ENCODE data around the gene OSBPL3. TPM values are rescaled to one million over a fixed set of nuclear protein-coding genes. Genes with fewer than 3 reads are reported as not detected.

OSBPL3 gene
- total RNA-seq, 1 experiment from 2014 or later, result 9.2 TPM

- H3K27me3 ChIP-seq (ENCODE audit: control insufficient read depth, insufficient read depth, low read length), result no peaks in the 10 kb centered on the region
- DNase-seq (ENCODE audit: low read depth, low spot score), result no peak
- CTCF ChIA-PET, result no interaction called here
- no TSS peak for BruUV-seq (replicated peaks)
- H3K9me3 ChIP-seq (ENCODE audit: control insufficient read depth, insufficient read depth, low read depth, low read length), result no peaks in the 10 kb centered on the region
- intact Hi-C loops (cut with micrococcal nuclease; ENCODE audit: unreplicated experiment) (no loop called here), in situ Hi-C loops (cut with HindIII; ENCODE audit: low pct_unique_long_range_greater_than_20kb, low sequenced_read_pairs) (no loop called here)
- no peak overlapping the region for H3K27ac ChIP-seq (ENCODE audit: low read length)
- TF ChIP-seq TCF7L2 (IDR thresholded peaks at IDR 0.05; ENCODE audit: low read depth, low read length), result no peak
- no peak for TF ChIP-seq CTCF (IDR thresholded peaks at IDR 0.05)
- TF ChIP-seq SIN3A (IDR thresholded peaks at IDR 0.05; ENCODE audit: borderline replicate concordance, insufficient read depth, low read depth, low read length), result no peak
- no peak for TF ChIP-seq POLR2AphosphoS5 (IDR thresholded peaks at IDR 0.05; ENCODE audit: low read depth, low read length)
- TF ChIP-seq, protein P1, sequence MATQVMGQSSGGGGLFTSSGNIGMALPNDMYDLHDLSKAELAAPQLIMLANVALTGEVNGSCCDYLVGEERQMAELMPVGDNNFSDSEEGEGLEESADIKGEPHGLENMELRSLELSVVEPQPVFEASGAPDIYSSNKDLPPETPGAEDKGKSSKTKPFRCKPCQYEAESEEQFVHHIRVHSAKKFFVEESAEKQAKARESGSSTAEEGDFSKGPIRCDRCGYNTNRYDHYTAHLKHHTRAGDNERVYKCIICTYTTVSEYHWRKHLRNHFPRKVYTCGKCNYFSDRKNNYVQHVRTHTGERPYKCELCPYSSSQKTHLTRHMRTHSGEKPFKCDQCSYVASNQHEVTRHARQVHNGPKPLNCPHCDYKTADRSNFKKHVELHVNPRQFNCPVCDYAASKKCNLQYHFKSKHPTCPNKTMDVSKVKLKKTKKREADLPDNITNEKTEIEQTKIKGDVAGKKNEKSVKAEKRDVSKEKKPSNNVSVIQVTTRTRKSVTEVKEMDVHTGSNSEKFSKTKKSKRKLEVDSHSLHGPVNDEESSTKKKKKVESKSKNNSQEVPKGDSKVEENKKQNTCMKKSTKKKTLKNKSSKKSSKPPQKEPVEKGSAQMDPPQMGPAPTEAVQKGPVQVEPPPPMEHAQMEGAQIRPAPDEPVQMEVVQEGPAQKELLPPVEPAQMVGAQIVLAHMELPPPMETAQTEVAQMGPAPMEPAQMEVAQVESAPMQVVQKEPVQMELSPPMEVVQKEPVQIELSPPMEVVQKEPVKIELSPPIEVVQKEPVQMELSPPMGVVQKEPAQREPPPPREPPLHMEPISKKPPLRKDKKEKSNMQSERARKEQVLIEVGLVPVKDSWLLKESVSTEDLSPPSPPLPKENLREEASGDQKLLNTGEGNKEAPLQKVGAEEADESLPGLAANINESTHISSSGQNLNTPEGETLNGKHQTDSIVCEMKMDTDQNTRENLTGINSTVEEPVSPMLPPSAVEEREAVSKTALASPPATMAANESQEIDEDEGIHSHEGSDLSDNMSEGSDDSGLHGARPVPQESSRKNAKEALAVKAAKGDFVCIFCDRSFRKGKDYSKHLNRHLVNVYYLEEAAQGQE (IDR thresholded peaks at IDR 0.05; ENCODE audit: insufficient read depth in 1 of 2, low read depth in 2 of 2, low read length in 1 of 2), result no peak
- no peaks in the 10 kb centered on the region for H3K36me3 ChIP-seq (ENCODE audit: control insufficient read depth, insufficient read depth, low read length)
- POLR2A ChIA-PET, result no interaction called here
- no peaks in the 10 kb centered on the region for H3K4me1 ChIP-seq (ENCODE audit: control insufficient read depth, insufficient read depth, low read length)
- ATAC-seq, result no peak
- no peak overlapping the region for H3K4me3 ChIP-seq (ENCODE audit: low read depth in 2 of 2, low read length in 2 of 2)
Measured at GRCh38 chr7:24899905-24900304, 80.1 kb downstream of the OSBPL3 start.

GRCh38 chr7:24899161-24899560 is 80.8 kb downstream of the OSBPL3 start:
- no peaks in the 10 kb centered on the region for H3K4me1 ChIP-seq (ENCODE audit: control insufficient read depth, insufficient read depth, low read length)
- POLR2A ChIA-PET, result no interaction called here
- no peaks in the 10 kb centered on the region for H3K36me3 ChIP-seq (ENCODE audit: control insufficient read depth, insufficient read depth, low read length)
- H3K9me3 ChIP-seq (ENCODE audit: control insufficient read depth, insufficient read depth, low read depth, low read length), result no peaks in the 10 kb centered on the region
- BruUV-seq (replicated peaks), result no TSS peak
- no peak overlapping the region for H3K4me3 ChIP-seq (ENCODE audit: low read depth in 2 of 2, low read length in 2 of 2)
- CTCF ChIA-PET, result no interaction called here
- no peaks in the 10 kb centered on the region for H3K27me3 ChIP-seq (ENCODE audit: control insufficient read depth, insufficient read depth, low read length)
- TF ChIP-seq, protein P1 (IDR thresholded peaks at IDR 0.05; ENCODE audit: insufficient read depth in 1 of 2, low read depth in 2 of 2, low read length in 1 of 2), result no peak
- TF ChIP-seq POLR2AphosphoS5 (IDR thresholded peaks at IDR 0.05; ENCODE audit: low read depth, low read length) (no peak), SIN3A (IDR thresholded peaks at IDR 0.05; ENCODE audit: borderline replicate concordance, insufficient read depth, low read depth, low read length) (no peak), TCF7L2 (IDR thresholded peaks at IDR 0.05; ENCODE audit: low read depth, low read length) (no peak), CTCF (IDR thresholded peaks at IDR 0.05) (no peak)
- intact Hi-C loops (cut with micrococcal nuclease; ENCODE audit: unreplicated experiment), result no loop called here
- ATAC-seq (no peak), DNase-seq (ENCODE audit: low read depth, low spot score) (no peak)
- no peak overlapping the region for H3K27ac ChIP-seq (ENCODE audit: low read length)
- in situ Hi-C loops (cut with HindIII; ENCODE audit: low pct_unique_long_range_greater_than_20kb, low sequenced_read_pairs), result no loop called here

Data from Panc1 (cell line).